OCI-LY7 (cell line): ENCODE measurements around the gene PHLDB1. TPM values are rescaled to one million over a fixed set of nuclear protein-coding genes. Genes with fewer than 3 reads are reported as not detected.

Source experiments
- BruUV-seq: library from RNA; stranded (reverse); fragments of 400-500 nt; replicated peaks from 2 replicates; lab custom pipeline; 2021; lab: Mats Ljungman, UMichigan
- CTCF ChIA-PET: fragments of 300-600 bp; sonication (Branson Sonifier 250); formaldehyde crosslinking; loops from one replicate; lab custom pipeline; 2022; ENCODE audit warnings: antibody characterized with exemption; ENCODE audit not compliant: unreplicated experiment; lab: Charles Lee
- POLR2A ChIA-PET: fragments of 300-600 bp; sonication (Branson Sonifier 250); formaldehyde crosslinking; loops from one replicate; lab custom pipeline; 2022; ENCODE audit warnings: antibody characterized with exemption; lab: Charles Lee
- DNase-seq: peaks from one replicate; pipeline ENCODE4 v3.0.0-alpha.2; 2015; ENCODE audit warnings: low spot score
- H2AFZ ChIP-seq: fragments of 200-600 bp; sonication (generic), shearing (Covaris generic); 2 replicates; pipeline ENCODE4 v1.6.1; 2014; ENCODE audit warnings: mild to moderate bottlenecking, antibody characterized with exemption, low read length, moderate library complexity
- H3K27ac ChIP-seq: fragments of 200-600 bp; sonication (generic); 2 replicates; pipeline ENCODE4 v1.5.1; 2014; ENCODE audit warnings: mixed run types, low read depth, mild to moderate bottlenecking, moderate library complexity, low read length, inconsistent platforms; ENCODE audit not compliant: poor library complexity, severe bottlenecking
- H3K36me3 ChIP-seq: fragments of 200-600 bp; sonication (generic); 2 replicates; pipeline ENCODE4 v1.6.1; 2014; ENCODE audit warnings: mild to moderate bottlenecking, antibody characterized with exemption, low read length, moderate library complexity, mixed read lengths; ENCODE audit not compliant: insufficient read depth
- H3K4me1 ChIP-seq: fragments of 200-600 bp; sonication (generic); 2 replicates; pipeline ENCODE4 v1.5.1; 2014; ENCODE audit warnings: mild to moderate bottlenecking, low read length; ENCODE audit not compliant: insufficient read depth, poor library complexity, severe bottlenecking
- H3K4me2 ChIP-seq: fragments of 200-600 bp; sonication (generic); 2 replicates; pipeline ENCODE4 v1.6.1; 2014; ENCODE audit warnings: mild to moderate bottlenecking, low read length
- H3K4me3 ChIP-seq: fragments of 200-600 bp; sonication (generic); 2 replicates; pipeline ENCODE4 v1.5.1; 2014; ENCODE audit warnings: mild to moderate bottlenecking, low read depth, low read length; ENCODE audit not compliant: poor library complexity, severe bottlenecking
- H3K79me2 ChIP-seq: fragments of 200-600 bp; sonication (generic); 2 replicates; pipeline ENCODE4 v1.6.1; 2016; ENCODE audit warnings: low read depth, mild to moderate bottlenecking, low read length, moderate library complexity, mixed read lengths; ENCODE audit not compliant: insufficient read depth
- H3K9me2 ChIP-seq: fragments of 200-600 bp; sonication (generic); 2 replicates; pipeline ENCODE4 v1.6.1; 2016; ENCODE audit warnings: mild to moderate bottlenecking, low read length, mixed read lengths; ENCODE audit not compliant: insufficient read depth
- H3K9me3 ChIP-seq: fragments of 200-600 bp; sonication (generic); 2 replicates; pipeline ENCODE4 v1.6.1; 2014; ENCODE audit warnings: mild to moderate bottlenecking, mixed run types, low read length, mixed read lengths
- H4K20me1 ChIP-seq: fragments of 200-600 bp; sonication (generic); 2 replicates; pipeline ENCODE4 v1.6.1; 2014; ENCODE audit warnings: mild to moderate bottlenecking, antibody characterized with exemption, low read length, moderate library complexity, mixed read lengths; ENCODE audit not compliant: insufficient read depth
- CTCF ChIP-seq: fragments of 200-600 bp; sonication (generic); conservative IDR thresholded peaks from 2 replicates; pipeline ENCODE4 v1.5.1; 2014; ENCODE audit warnings: mild to moderate bottlenecking, antibody characterized with exemption, low read length, moderate library complexity, mixed read lengths
- EZH2phosphoT487 ChIP-seq: fragments of 200-600 bp; sonication (generic); IDR thresholded peaks from 2 replicates; pipeline ENCODE4 v1.6.1; 2018; ENCODE audit warnings: low read depth, borderline replicate concordance, mild to moderate bottlenecking, mixed run types, antibody characterized with exemption, low read length, moderate library complexity, mixed read lengths
- intact Hi-C: fragments of 100-400 bp; cut with micrococcal nuclease; formaldehyde crosslinking; loops from one replicate; pipeline ENCODE4 v1.10.0; 2022; ENCODE audit not compliant: unreplicated experiment
- total RNA-seq, 2 experiments: library from RNA; depleted of rRNA in 1 of 2; stranded (reverse); fragments of >200 nt in 1 of 2; shearing (Covaris generic) in 1 of 2; gene quantifications; 2 replicates each; pipeline ENCODE4 v1.2.3, GENCODE V29; 2014 to 2022

PHLDB1 gene
- total RNA-seq, 2 experiments from 2014 or later: 0.19 TPM; not detected in 1

DNA sequence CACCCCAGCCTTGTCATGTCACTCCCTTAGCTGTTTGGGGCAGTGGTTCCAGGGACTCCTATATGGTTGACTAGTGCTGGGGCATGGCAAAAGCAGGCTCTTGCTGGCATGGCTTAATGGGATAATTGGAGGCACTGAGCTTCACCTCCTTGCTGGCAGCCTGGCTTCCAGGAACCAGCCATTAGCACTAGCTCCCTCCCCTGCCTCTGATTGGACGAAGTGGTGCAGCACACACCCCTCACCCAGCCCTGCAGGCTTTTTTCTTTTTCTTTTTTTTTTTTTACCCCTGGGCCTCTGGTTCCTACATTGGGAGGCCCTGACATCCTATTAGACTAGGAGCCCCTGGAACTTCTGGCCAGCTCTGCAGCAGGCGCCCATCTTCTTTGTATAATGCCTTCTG, 18.6 kb downstream of the PHLDB1 start:
- no peak overlapping the region for H3K27ac ChIP-seq
- H3K9me2 ChIP-seq: no peaks in the 10 kb centered on the region
- POLR2A ChIA-PET: interaction anchor here (0.6 kb wide), 2 partner anchors 424 to 833 kb away, joined by 3 read pairs; no protein-coding TSS in a partner anchor
- intact Hi-C loops: no loop called here
- no peak overlapping the region for H3K4me3 ChIP-seq
- no peaks in the 10 kb centered on the region for H3K36me3 ChIP-seq
- H3K79me2 ChIP-seq: no peaks in the 10 kb centered on the region
- CTCF ChIA-PET: no interaction called here
- H2AFZ ChIP-seq: no peak overlapping the region
- no peak overlapping the region for H3K4me2 ChIP-seq
- TF ChIP-seq EZH2phosphoT487: no peak
- TF ChIP-seq CTCF: no peak
- H4K20me1 ChIP-seq: no peaks in the 10 kb centered on the region
- no peaks in the 10 kb centered on the region for H3K4me1 ChIP-seq
- BruUV-seq: no TSS peak
- H3K9me3 ChIP-seq: no peaks in the 10 kb centered on the region
- no peak for DNase-seq

GRCh38 chr11:118627566-118627965, 20.2 kb downstream of the PHLDB1 start:
- Histone ChIP-seq H3K9me3 (no peaks in the 10 kb centered on the region), H3K4me2 (no peak overlapping the region), H3K4me1 (no peaks in the 10 kb centered on the region), H2AFZ (no peak overlapping the region), H4K20me1 (no peaks in the 10 kb centered on the region), H3K4me3 (no peak overlapping the region), H3K36me3 (no peaks in the 10 kb centered on the region), H3K27ac (no peak overlapping the region), H3K79me2 (no peaks in the 10 kb centered on the region), H3K9me2 (no peaks in the 10 kb centered on the region)
- ChIA-PET CTCF (no interaction called here), POLR2A (interaction anchor here (0.6 kb wide), 1 partner anchor 240 kb away, joined by 3 read pairs; no protein-coding TSS in a partner anchor)
- BruUV-seq: no TSS peak
- no peak for DNase-seq
- intact Hi-C loops: no loop called here
- TF ChIP-seq EZH2phosphoT487 (no peak), CTCF (no peak)

DNA sequence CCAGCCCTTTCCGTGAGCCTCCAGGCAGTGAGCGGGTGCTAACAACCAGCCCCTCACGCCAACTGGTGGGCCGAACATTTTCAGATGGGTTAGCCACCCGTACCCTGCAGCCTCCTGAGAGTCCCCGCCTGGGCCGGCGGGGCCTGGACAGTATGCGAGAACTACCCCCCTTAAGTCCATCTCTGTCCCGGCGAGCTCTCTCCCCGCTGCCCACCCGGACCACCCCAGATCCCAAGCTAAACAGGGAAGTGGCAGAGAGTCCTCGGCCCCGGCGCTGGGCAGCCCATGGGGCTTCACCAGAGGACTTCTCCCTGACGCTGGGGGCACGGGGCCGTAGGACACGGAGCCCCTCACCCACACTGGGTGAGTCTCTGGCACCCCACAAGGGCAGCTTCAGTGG, 20.6 kb downstream of the PHLDB1 start:
- Histone ChIP-seq H3K4me3 (no peak overlapping the region), H3K27ac (no peak overlapping the region), H3K9me3 (no peaks in the 10 kb centered on the region), H3K9me2 (no peaks in the 10 kb centered on the region), H2AFZ (no peak overlapping the region), H3K79me2 (no peaks in the 10 kb centered on the region), H3K36me3 (no peaks in the 10 kb centered on the region), H3K4me1 (no peaks in the 10 kb centered on the region), H4K20me1 (no peaks in the 10 kb centered on the region), H3K4me2 (no peak overlapping the region)
- intact Hi-C loops: no loop called here
- CTCF ChIA-PET: interaction anchor here (0.6 kb wide), 1 partner anchor 19 kb away, joined by 3 read pairs; no protein-coding TSS in a partner anchor
- no TSS peak for BruUV-seq
- POLR2A ChIA-PET: no interaction called here
- DNase-seq: no peak
- TF ChIP-seq CTCF (no peak), EZH2phosphoT487 (no peak)
